IMR-90 (cell line): ENCODE results near the gene TMC8. TPM values are rescaled to one million over a fixed set of nuclear protein-coding genes. Genes with fewer than 3 reads are reported as not detected.

Experiments used
- ATAC-seq: fragments of 200-7000 bp; cut with Tn5 transposase; 2 replicates; pipeline ENCODE4 v1.9.1; 2020; ENCODE audit warnings: low read depth, mild to moderate bottlenecking, moderate library complexity
- BruUV-seq: library from RNA; stranded (reverse); fragments of 400-500 nt; replicated peaks from 2 replicates; lab custom pipeline; 2021; lab: Mats Ljungman, UMichigan
- CTCF ChIA-PET: fragments of 300-600 bp; formaldehyde crosslinking; extraction: SDS; loops from one replicate; lab custom pipeline; 2021; ENCODE audit warnings: antibody characterized with exemption; lab: Yijun Ruan, JAX
- POLR2A ChIA-PET: fragments of 300-600 bp; sonication (Branson Sonifier 250); formaldehyde crosslinking; loops from one replicate; lab custom pipeline; 2022; ENCODE audit warnings: antibody characterized with exemption; ENCODE audit not compliant: unreplicated experiment; lab: Charles Lee
- DNase-seq: peaks from one replicate; pipeline ENCODE4 v3.0.0; 2013
- H2AFZ ChIP-seq: replicated peaks from 2 replicates; pipeline ENCODE3; 2013; ENCODE audit warnings: low read length, mild to moderate bottlenecking; ENCODE audit not compliant: poor library complexity
- H2AK5ac ChIP-seq: 2 replicates; pipeline ENCODE4 v1.6.1; 2013; ENCODE audit warnings: low read depth, low read length, inconsistent platforms
- H2AK9ac ChIP-seq: replicated peaks from 2 replicates; pipeline ENCODE3; 2013; ENCODE audit warnings: mild to moderate bottlenecking, low read depth, low read length, moderate library complexity; ENCODE audit not compliant: poor library complexity
- H2BK120ac ChIP-seq: 2 replicates; pipeline ENCODE4 v1.6.1; 2013; ENCODE audit warnings: low read depth, low read length, inconsistent platforms
- H2BK15ac ChIP-seq: 3 replicates; pipeline ENCODE4 v1.6.1; 2013; ENCODE audit warnings: low read depth, low read length, inconsistent platforms
- H2BK20ac ChIP-seq: 2 replicates; pipeline ENCODE4 v1.6.1; 2013; ENCODE audit warnings: low read depth, mild to moderate bottlenecking, inconsistent platforms, low read length, moderate library complexity
- H2BK5ac ChIP-seq: 2 replicates; pipeline ENCODE4 v1.6.1; 2013; ENCODE audit warnings: mild to moderate bottlenecking, low read depth, low read length, inconsistent platforms; ENCODE audit not compliant: poor library complexity, severe bottlenecking
- H3K14ac ChIP-seq: replicated peaks from 2 replicates; pipeline ENCODE4 v1.6.1; 2013; ENCODE audit warnings: low read depth, low read length, inconsistent platforms
- H3K18ac ChIP-seq: 2 replicates; pipeline ENCODE4 v1.6.1; 2013; ENCODE audit warnings: low read depth, low read length, control low read depth
- H3K23ac ChIP-seq: 2 replicates; pipeline ENCODE4 v1.6.1; 2013; ENCODE audit warnings: low read depth, low read length, inconsistent platforms
- H3K27ac ChIP-seq: 2 replicates; pipeline ENCODE4 v1.5.1; 2013; ENCODE audit warnings: mild to moderate bottlenecking, control low read depth, low read length; ENCODE audit not compliant: insufficient read depth
- H3K27me3 ChIP-seq: 2 replicates; pipeline ENCODE4 v1.6.1; 2013; ENCODE audit warnings: low read length; ENCODE audit not compliant: control insufficient read depth, insufficient read depth
- H3K36me3 ChIP-seq: 2 replicates; pipeline ENCODE4 v1.6.1; 2013; ENCODE audit warnings: low read length, mixed read lengths; ENCODE audit not compliant: control insufficient read depth, insufficient read depth
- H3K4ac ChIP-seq: 2 replicates; pipeline ENCODE4 v1.6.1; 2013; ENCODE audit warnings: low read depth, low read length, inconsistent platforms
- H3K4me1 ChIP-seq: 2 replicates; pipeline ENCODE4 v1.6.1; 2013; ENCODE audit warnings: low read length, mixed read lengths; ENCODE audit not compliant: control insufficient read depth, insufficient read depth
- H3K4me2 ChIP-seq: 2 replicates; pipeline ENCODE4 v1.6.1; 2013; ENCODE audit warnings: low read depth, mild to moderate bottlenecking, control low read depth, low read length, moderate library complexity
- H3K4me3 ChIP-seq: 2 replicates; pipeline ENCODE4 v1.5.1; 2013; ENCODE audit warnings: low read depth, mild to moderate bottlenecking, control low read depth, low read length, moderate library complexity; ENCODE audit not compliant: insufficient read depth
- H3K56ac ChIP-seq: 2 replicates; pipeline ENCODE4 v1.6.1; 2013; ENCODE audit warnings: low read length, inconsistent platforms; ENCODE audit not compliant: insufficient read depth; ENCODE audit errors: extremely low read depth
- H3K79me1 ChIP-seq, 2 experiments: 2 replicates each; pipeline ENCODE4 v1.6.1; 2013; ENCODE audit warnings: low read length in 2 of 2, inconsistent platforms in 1 of 2, low read depth in 1 of 2
- H3K9ac ChIP-seq: 2 replicates; pipeline ENCODE4 v1.6.1; 2013; ENCODE audit warnings: low read depth, low read length, control low read depth
- H3K9me1 ChIP-seq: 2 replicates; pipeline ENCODE4 v1.6.1; 2013; ENCODE audit warnings: low read length, inconsistent platforms; ENCODE audit not compliant: insufficient read depth
- H3K9me3 ChIP-seq: 2 replicates; pipeline ENCODE4 v1.6.1; 2013; ENCODE audit warnings: low read length; ENCODE audit not compliant: control insufficient read depth, insufficient read depth
- H4K20me1 ChIP-seq: 2 replicates; pipeline ENCODE4 v1.6.1; 2013; ENCODE audit warnings: low read length, inconsistent platforms; ENCODE audit not compliant: insufficient read depth
- H4K5ac ChIP-seq: 2 replicates; pipeline ENCODE4 v1.6.1; 2013; ENCODE audit warnings: mild to moderate bottlenecking, low read depth, low read length, control low read depth
- H4K8ac ChIP-seq, 2 experiments: 2 replicates each; pipeline ENCODE4 v1.6.1; 2013; ENCODE audit warnings: low read depth in 2 of 2, low read length in 2 of 2, control low read depth in 1 of 2, inconsistent platforms in 1 of 2
- H4K91ac ChIP-seq: 2 replicates; pipeline ENCODE4 v1.6.1; 2013; ENCODE audit warnings: low read depth, low read length, inconsistent platforms; ENCODE audit not compliant: insufficient read depth
- FOS ChIP-seq: fragments of 150-350 bp; IDR thresholded peaks from 2 replicates; pipeline ENCODE4 v1.6.1; 2016; ENCODE audit warnings: low read depth, low read length
- MAZ ChIP-seq: IDR thresholded peaks from 2 replicates; pipeline ENCODE4 v1.6.1; 2012; ENCODE audit warnings: low read depth, mild to moderate bottlenecking, low read length, improper control_type of control experiment, moderate library complexity, borderline replicate concordance
- RAD21 ChIP-seq: IDR thresholded peaks from 2 replicates; pipeline ENCODE4 v1.6.1; 2012; ENCODE audit warnings: low read length, improper control_type of control experiment
- USF2 ChIP-seq: fragments of 150-350 bp; IDR thresholded peaks from 2 replicates; pipeline ENCODE4 v1.6.1; 2017; ENCODE audit warnings: mild to moderate bottlenecking, antibody characterized with exemption, low read length, low read depth
- WGBS, 2 experiments: methylation state at CpG; one replicate each; pipeline versions ENCODE4 v1.1.5 to v1.1.7; 2013; ENCODE audit warnings: missing lambda C conversion rate in 2 of 2; ENCODE audit not compliant: insufficient read length in 1 of 2; ENCODE audit errors: extremely low coverage in 2 of 2; 5-methylcytosine and 5-hydroxymethylcytosine counted together
- dilution Hi-C: fragments of 300-500 bp; cut with HindIII; formaldehyde crosslinking; loops from one replicate; pipeline ENCODE4 v1.14.3; 2018; ENCODE audit warnings: low sequenced_read_pairs; ENCODE audit not compliant: unreplicated experiment
- in situ Hi-C: fragments of 300-500 bp; cut with MboI; formaldehyde crosslinking; loops from 3 replicates; pipeline ENCODE4 v1.14.3; 2019; ENCODE audit warnings: low sequenced_read_pairs, inconsistent platforms, mixed read lengths
- intact Hi-C: fragments of 100-400 bp; cut with micrococcal nuclease; formaldehyde crosslinking; loops from 2 replicates; pipeline ENCODE4 v1.10.0; 2022
- polyA plus RNA-seq, 3 experiments: library from polyadenylated mRNA; depleted of rRNA; stranded (reverse); fragments of >200 nt; gene quantifications; 2 replicates each; pipeline ENCODE4 v1.2.3, GENCODE V29; 2012; ENCODE audit warnings: low replicate concordance in 1 of 3
- total RNA-seq: library from RNA; depleted of rRNA; stranded (reverse); fragments of >200 nt; gene quantifications from 2 replicates; pipeline ENCODE4 v1.2.3, GENCODE V29; 2012

The TMC8 gene
- total and polyA plus RNA-seq, 2 of the 4 experiments (the other 2 are of a cell fraction) = not detected

DNA sequence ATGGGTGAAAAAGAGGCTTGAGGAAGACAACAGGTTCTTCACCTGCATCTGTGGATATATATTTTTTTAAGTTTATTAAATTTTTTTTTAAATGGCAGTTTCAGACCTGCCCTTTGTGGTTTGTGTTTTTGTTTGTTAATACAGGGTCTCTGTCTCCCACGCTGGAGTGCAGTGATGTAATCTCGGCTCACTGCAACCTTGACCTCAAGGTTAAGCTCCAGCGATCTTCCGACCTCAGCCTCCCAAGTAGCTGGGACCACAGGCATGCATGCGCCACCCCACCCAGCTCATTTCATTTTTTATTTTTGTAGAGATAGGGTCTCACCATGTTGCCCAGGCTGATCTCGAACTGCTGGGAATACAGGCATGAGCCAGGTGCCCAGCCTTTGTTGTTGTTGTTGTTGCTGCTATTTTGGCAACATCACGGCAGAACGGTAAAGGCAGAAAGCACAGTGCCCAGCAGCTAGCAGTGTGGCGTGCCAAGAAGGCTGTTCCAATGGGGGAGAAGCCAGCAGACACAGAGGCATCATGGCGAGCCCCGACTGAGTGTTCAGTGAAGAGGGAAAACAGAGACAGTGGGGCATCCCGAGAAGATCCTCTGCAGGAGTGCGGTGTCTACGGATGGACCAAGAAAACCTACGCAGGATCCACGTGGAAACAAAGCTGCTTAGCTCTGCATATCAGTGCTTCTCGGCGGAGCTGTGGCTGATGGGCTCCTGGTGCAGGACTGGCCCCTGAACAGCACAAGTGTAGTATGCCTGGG lies 21.7 kb upstream of the TMC8 start:
- Histone ChIP-seq H2BK15ac (no peak overlapping the region), H3K4me2 (no peak overlapping the region), H4K91ac (no peak overlapping the region), H3K56ac (no peak overlapping the region), H2BK5ac (no peak overlapping the region), H3K23ac (no peak overlapping the region), H2AK9ac (peak overlapping the region; percentile 48), H3K4me3 (no peak overlapping the region), H4K8ac (no peak overlapping the region), H3K14ac (no peak overlapping the region), H3K4me1 (no peaks in the 10 kb centered on the region; the same call in 1 of the 2 replicates), H2AK5ac (no peak overlapping the region), H3K27ac (no peak overlapping the region), H3K27me3 (peaks cover 3% of the 10 kb centered on the region; the same call in 1 of the 2 replicates), H2BK20ac (no peak overlapping the region), H3K36me3 (peaks cover 9% of the 10 kb centered on the region), H4K20me1 (no peaks in the 10 kb centered on the region), H2BK120ac (no peak overlapping the region), H3K9ac (no peak overlapping the region), H3K4ac (no peak overlapping the region), H3K79me1 (no peaks in the 10 kb centered on the region), H3K9me1 (no peaks in the 10 kb centered on the region), H2AFZ (no peak overlapping the region), H3K18ac (no peak overlapping the region), H3K9me3 (no peaks in the 10 kb centered on the region), H4K5ac (no peak overlapping the region)
- intact Hi-C loops (no loop called here), in situ Hi-C loops (no loop called here), dilution Hi-C loops (no loop called here)
- POLR2A ChIA-PET = interaction anchor here (0.5 kb wide), 1 partner anchor 146 kb away, joined by 5 read pairs; no protein-coding TSS in a partner anchor
- ATAC-seq (no peak), DNase-seq (no peak)
- TF ChIP-seq RAD21 = no peak
- no peak for TF ChIP-seq MAZ
- TF ChIP-seq USF2 = no peak
- no peak for TF ChIP-seq FOS
- WGBS, 2 experiments = 86% methylated on average over 11 of the region's 18 CpGs; no CpG with 5 or more reads in 1 of the 2 experiments
- CTCF ChIA-PET = no interaction called here
- BruUV-seq = no TSS peak
